ENCODE data around the gene YBX2.
A peak's percentile ranks its signal among the peaks of the same experiment; 100 is the strongest.

Gene YBX2

GRCh38 chr17:7322520-7323194 is 28.2 kb upstream of the YBX2 start:
- no peak for DNase-seq

GRCh38 chr17:7321466-7321865 is 27.0 kb upstream of the YBX2 start:
- no peak for DNase-seq

- no peak for DNase-seq
Measured at GRCh38 chr17:7318121-7318860, 23.9 kb upstream of the YBX2 start.

- DNase-seq, result no peak
Measured at GRCh38 chr17:7317161-7317803, 22.8 kb upstream of the YBX2 start.

GRCh38 chr17:7315570-7316235 is 21.3 kb upstream of the YBX2 start:
- DNase-seq, result no peak

GRCh38 chr17:7314719-7315569 is 20.5 kb upstream of the YBX2 start, which contains the start of gene GPS2:
Gene GPS2, minus strand, starts transcription at chr17:7315360. Its CDS starts 308 bp downstream, at chr17:7315052.
- peak; percentile 70 for DNase-seq

- DNase-seq, result no peak
Measured at GRCh38 chr17:7313890-7314718, 19.7 kb upstream of the YBX2 start.

GRCh38 chr17:7313088-7313889 is 18.9 kb upstream of the YBX2 start:
- no peak for DNase-seq

- no peak for DNase-seq
Measured at GRCh38 chr17:7312432-7313087, 18.1 kb upstream of the YBX2 start.

- DNase-seq, result no peak
Measured at GRCh38 chr17:7311110-7311705, 16.8 kb upstream of the YBX2 start.

- no peak for DNase-seq
Measured at GRCh38 chr17:7309628-7310027, 15.2 kb upstream of the YBX2 start.

GRCh38 chr17:7308625-7309433 is 14.4 kb upstream of the YBX2 start:
- peak; percentile 70 for DNase-seq

- no peak for DNase-seq
Measured at GRCh38 chr17:7307686-7308624, 13.5 kb upstream of the YBX2 start.

- DNase-seq, result peak; percentile 99
Measured at GRCh38 chr17:7306911-7307685, 12.7 kb upstream of the YBX2 start, which contains the start of gene EIF5A. Gene EIF5A, plus strand, starts transcription at chr17:7307628. Its CDS starts 2,008 bp downstream, at chr17:7309636.

GRCh38 chr17:7304179-7304578 is 9.7 kb upstream of the YBX2 start:
- DNase-seq, result no peak

- DNase-seq, result peak; percentile 21
Measured at GRCh38 chr17:7296189-7296861, 1.9 kb upstream of the YBX2 start.
